ENCODE data around the gene FGFBP3. TPM values are rescaled to one million over a fixed set of nuclear protein-coding genes. Genes with fewer than 3 reads are reported as not detected.

The FGFBP3 gene, protein sequence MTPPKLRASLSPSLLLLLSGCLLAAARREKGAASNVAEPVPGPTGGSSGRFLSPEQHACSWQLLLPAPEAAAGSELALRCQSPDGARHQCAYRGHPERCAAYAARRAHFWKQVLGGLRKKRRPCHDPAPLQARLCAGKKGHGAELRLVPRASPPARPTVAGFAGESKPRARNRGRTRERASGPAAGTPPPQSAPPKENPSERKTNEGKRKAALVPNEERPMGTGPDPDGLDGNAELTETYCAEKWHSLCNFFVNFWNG
- total RNA-seq (1 to 10 TPM in 3 of 5 donors, under 1 TPM in 1, not detected in 1; 0.29 to 2.0 (median 1.4) TPM), polyA plus RNA-seq (under 1 TPM; 0.44 to 0.80 (median 0.46) TPM)
- long read RNA-seq, donor 1, result 0 reads
- long read RNA-seq, donor 2, result 0 reads
- long read RNA-seq, donor 3, result 0 reads
- long read RNA-seq, donor 4, result 0 reads
- long read RNA-seq, donor 5, result 0 reads
- long read RNA-seq, donor 6, result 0 reads
- long read RNA-seq, donor 7, result 0 reads
- long read RNA-seq, donor 8, result 0 reads
- long read RNA-seq, donor 9, result 0 reads
- long read RNA-seq, donor 10, result 0 reads

DNA sequence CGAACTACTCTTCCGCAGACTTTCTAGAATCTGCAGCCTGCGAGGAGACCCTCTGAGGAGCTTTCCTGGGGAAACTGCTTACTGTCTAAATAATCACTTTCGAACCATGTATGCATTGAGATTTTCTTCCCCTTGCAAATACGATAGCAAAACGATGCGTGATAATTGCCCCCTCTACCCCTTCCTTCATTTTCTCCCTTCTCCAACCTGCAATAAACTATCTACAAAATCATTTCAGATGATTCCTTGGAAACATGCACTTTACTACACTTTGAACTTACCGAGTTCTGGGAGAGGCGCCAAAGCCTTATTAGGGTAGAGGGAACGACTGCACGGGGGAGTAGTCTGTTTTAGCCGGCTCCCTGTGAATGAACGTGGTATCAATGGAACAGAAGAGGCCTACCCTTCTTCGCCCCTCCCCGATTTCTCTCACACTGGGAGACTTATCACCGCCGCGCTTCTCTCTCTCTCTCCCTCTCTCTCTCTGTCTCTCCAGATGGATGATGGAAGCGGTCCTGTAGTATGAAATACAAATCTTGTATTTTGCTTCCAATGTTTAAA is at the start of gene FGFBP3:
Gene FGFBP3, minus strand, starts transcription at position 370 of the 561 bp plus-strand sequence. CDS start 517 bp downstream, outside the sequence.
- WGBS, 5 donors, result 1% methylated on average over 19 of the region's 19 CpGs
- Histone ChIP-seq H3K27me3 (no peaks in the 10 kb centered on the region), H3K9me3 (no peaks in the 10 kb centered on the region), H3K4me1 (peaks cover 5 to 31% (median 20%) of the 10 kb centered on the region in 4 donors), H3K27ac (peak within 1 kb of the TSS; percentile 42 to 82 (median 71)), H3K36me3 (no peaks in the 10 kb centered on the region), H3K4me3 (peak within 1 kb of the TSS; percentile 78 to 92 (median 89))
- intact Hi-C loops (cut with DNase I; ENCODE audit: low total_unique reads), result no loop called here
- peak in 1 of 2 donors; percentile 80 for DNase-seq
- TF ChIP-seq EP300 (IDR thresholded peaks at IDR 0.05) (no peak), POLR2A (IDR thresholded peaks at IDR 0.05) (no peak), POLR2AphosphoS5 (IDR thresholded peaks at IDR 0.05) (no peak)
- TF ChIP-seq, protein P1, sequence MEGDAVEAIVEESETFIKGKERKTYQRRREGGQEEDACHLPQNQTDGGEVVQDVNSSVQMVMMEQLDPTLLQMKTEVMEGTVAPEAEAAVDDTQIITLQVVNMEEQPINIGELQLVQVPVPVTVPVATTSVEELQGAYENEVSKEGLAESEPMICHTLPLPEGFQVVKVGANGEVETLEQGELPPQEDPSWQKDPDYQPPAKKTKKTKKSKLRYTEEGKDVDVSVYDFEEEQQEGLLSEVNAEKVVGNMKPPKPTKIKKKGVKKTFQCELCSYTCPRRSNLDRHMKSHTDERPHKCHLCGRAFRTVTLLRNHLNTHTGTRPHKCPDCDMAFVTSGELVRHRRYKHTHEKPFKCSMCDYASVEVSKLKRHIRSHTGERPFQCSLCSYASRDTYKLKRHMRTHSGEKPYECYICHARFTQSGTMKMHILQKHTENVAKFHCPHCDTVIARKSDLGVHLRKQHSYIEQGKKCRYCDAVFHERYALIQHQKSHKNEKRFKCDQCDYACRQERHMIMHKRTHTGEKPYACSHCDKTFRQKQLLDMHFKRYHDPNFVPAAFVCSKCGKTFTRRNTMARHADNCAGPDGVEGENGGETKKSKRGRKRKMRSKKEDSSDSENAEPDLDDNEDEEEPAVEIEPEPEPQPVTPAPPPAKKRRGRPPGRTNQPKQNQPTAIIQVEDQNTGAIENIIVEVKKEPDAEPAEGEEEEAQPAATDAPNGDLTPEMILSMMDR (IDR thresholded peaks at IDR 0.05), result no peak

DNA sequence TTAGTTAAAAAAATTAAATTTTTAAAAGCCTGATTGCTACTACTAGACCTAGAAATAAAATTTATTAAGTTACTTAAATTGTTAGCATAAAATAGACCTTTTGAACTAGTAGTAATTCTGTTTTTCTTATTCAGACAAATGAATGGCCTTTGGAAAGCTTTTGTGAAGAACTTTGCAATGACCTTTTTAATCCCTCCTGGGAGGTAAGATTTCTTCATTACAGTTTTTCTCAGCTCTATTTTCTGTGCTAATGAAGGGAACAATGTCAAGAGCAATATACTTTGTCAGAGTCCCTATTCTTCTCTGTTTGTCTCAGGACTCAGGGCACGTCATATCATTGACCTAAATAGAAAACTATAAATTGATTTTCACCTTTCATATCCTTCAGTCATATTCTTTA is 47.8 kb upstream of the FGFBP3 start:
- 92 to 100% (median 97%) methylated on average over 1 of the region's 1 CpG for WGBS, 5 donors
- no peak for TF ChIP-seq EP300 (IDR thresholded peaks at IDR 0.05)
- no peak for TF ChIP-seq POLR2AphosphoS5 (IDR thresholded peaks at IDR 0.05)
- TF ChIP-seq, protein P1 (IDR thresholded peaks at IDR 0.05), result no peak
- no peak for TF ChIP-seq POLR2A (IDR thresholded peaks at IDR 0.05)
- H3K27ac ChIP-seq, result no peak overlapping the region
- intact Hi-C loops (cut with DNase I; ENCODE audit: low total_unique reads), result no loop called here
- no peak overlapping the region for H3K4me3 ChIP-seq
- no peaks in the 10 kb centered on the region for H3K4me1 ChIP-seq
- H3K9me3 ChIP-seq, result no peaks in the 10 kb centered on the region
- H3K36me3 ChIP-seq, result peaks cover 45 to 100% (median 95%) of the 10 kb centered on the region in 4 donors
- no peaks in the 10 kb centered on the region for H3K27me3 ChIP-seq
- DNase-seq, result no peak

DNA sequence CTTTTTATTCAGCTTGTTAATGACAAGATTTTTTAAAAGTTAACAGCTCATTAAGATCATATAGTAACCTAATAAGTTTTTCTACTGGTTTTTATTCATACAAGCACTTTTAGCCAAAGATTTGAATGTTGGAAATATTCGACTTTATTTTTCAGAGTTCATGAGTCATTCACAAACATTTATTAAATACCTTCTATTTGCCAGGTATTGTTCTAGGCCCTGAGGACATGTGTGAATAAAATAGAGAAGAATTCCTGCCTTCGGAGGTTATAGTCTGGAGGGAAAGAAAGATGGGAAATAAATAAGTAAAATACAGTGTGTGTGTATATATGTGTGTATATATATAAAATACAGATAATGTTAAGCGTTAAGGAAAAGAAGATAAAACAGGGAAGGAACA is 45.8 kb upstream of the FGFBP3 start:
- Histone ChIP-seq H3K36me3 (peaks cover 41 to 95% (median 92%) of the 10 kb centered on the region in 4 donors), H3K4me3 (no peak overlapping the region), H3K9me3 (no peaks in the 10 kb centered on the region), H3K27me3 (no peaks in the 10 kb centered on the region), H3K4me1 (no peaks in the 10 kb centered on the region), H3K27ac (no peak overlapping the region)
- DNase-seq, result no peak
- WGBS, 5 donors, result 63 to 65% (median 65%) methylated on average over 3 of the region's 3 CpGs
- intact Hi-C loops (cut with DNase I; ENCODE audit: low total_unique reads), result no loop called here
- TF ChIP-seq POLR2A (IDR thresholded peaks at IDR 0.05), result no peak
- TF ChIP-seq, protein P1 (IDR thresholded peaks at IDR 0.05), result no peak
- no peak for TF ChIP-seq EP300 (IDR thresholded peaks at IDR 0.05)
- no peak for TF ChIP-seq POLR2AphosphoS5 (IDR thresholded peaks at IDR 0.05)

DNA sequence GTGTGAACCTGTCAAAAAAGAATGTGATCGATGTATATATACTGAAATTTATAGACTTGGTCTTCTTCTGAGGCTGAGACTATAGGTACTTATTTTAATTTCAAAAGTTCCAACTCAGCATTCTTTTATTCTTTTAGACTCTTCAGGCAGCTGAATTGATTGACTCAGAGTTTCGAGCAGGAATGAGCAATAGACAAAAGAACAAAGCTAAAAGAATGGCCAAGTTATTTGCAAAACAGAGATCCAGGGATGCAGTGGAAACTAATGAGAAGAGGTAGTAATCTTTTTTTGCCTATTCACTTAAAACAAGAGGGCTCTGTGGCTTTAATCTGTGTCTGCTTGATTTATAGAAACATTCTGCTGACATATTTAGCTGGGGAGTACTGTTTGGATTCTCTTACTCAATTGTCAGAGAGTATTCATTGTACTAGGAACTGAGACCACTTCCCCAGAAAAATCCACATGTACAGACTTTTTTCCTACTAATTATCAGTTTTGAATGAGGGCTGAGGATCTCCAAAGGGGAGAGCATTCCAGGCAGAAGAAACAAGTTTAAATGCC is 44.4 kb upstream of the FGFBP3 start:
- H3K36me3 ChIP-seq, result peaks cover 33 to 90% (median 87%) of the 10 kb centered on the region in 4 donors
- H3K4me1 ChIP-seq, result no peaks in the 10 kb centered on the region
- no peaks in the 10 kb centered on the region for H3K9me3 ChIP-seq
- no peak overlapping the region for H3K27ac ChIP-seq
- H3K27me3 ChIP-seq, result no peaks in the 10 kb centered on the region
- DNase-seq, result no peak
- intact Hi-C loops (cut with DNase I; ENCODE audit: low total_unique reads), result no loop called here
- no peak overlapping the region for H3K4me3 ChIP-seq
- WGBS, 5 donors, result 92 to 99% (median 95%) methylated on average over 2 of the region's 2 CpGs
- TF ChIP-seq EP300 (IDR thresholded peaks at IDR 0.05) (no peak), POLR2A (IDR thresholded peaks at IDR 0.05) (no peak), POLR2AphosphoS5 (IDR thresholded peaks at IDR 0.05) (no peak)
- TF ChIP-seq, protein P1 (IDR thresholded peaks at IDR 0.05), result no peak
